Right lung (tissue), 5 donors: ENCODE data around the gene B3GAT1. TPM values are rescaled to one million over a fixed set of nuclear protein-coding genes. Genes with fewer than 3 reads are reported as not detected.
"Not testable (repeated sequence)": the region's sequence is repeated elsewhere in the genome, so short reads cannot be mapped to it uniquely, and the experiment has no call there.

Source experiments
- DNase-seq, 2 donors: peaks; one replicate each; pipeline ENCODE4 v3.0.0-alpha.2; 2013
- polyA plus RNA-seq, 5 donors: library from polyadenylated mRNA; unstranded; fragments of 120-200 nt; gene quantifications; one replicate each; pipeline versions ENCODE4 v1.2.1 to v1.2.3, GENCODE V29; 2013; ENCODE audit warnings: inconsistent platforms in 1 of 5, low replicate concordance in 1 of 5; ENCODE audit not compliant: insufficient read length in 5 of 5, insufficient read depth in 1 of 5

Gene B3GAT1
- polyA plus RNA-seq, 5 donors: 0.35 to 0.56 (median 0.42) TPM

- no peak for DNase-seq
Measured at GRCh38 chr11:134355656-134356055, 56.4 kb downstream of the B3GAT1 start.

GRCh38 chr11:134355136-134355535 is 56.9 kb downstream of the B3GAT1 start:
- no peak for DNase-seq

- DNase-seq: no peak
Measured at GRCh38 chr11:134352111-134352510, 59.9 kb downstream of the B3GAT1 start.

GRCh38 chr11:134350381-134350780 is 61.7 kb downstream of the B3GAT1 start:
- DNase-seq: no peak

- no peak for DNase-seq
Measured at GRCh38 chr11:134349802-134350355, 62.2 kb downstream of the B3GAT1 start.

- no peak for DNase-seq
Measured at GRCh38 chr11:134349109-134349801, 62.8 kb downstream of the B3GAT1 start.

GRCh38 chr11:134347441-134347840 is 64.6 kb downstream of the B3GAT1 start:
- no peak for DNase-seq

GRCh38 chr11:134346976-134347350 is 65.1 kb downstream of the B3GAT1 start:
- no peak for DNase-seq

GRCh38 chr11:134346101-134346975 is 65.7 kb downstream of the B3GAT1 start:
- DNase-seq: no peak

- DNase-seq: no peak
Measured at GRCh38 chr11:134345237-134345550, 66.8 kb downstream of the B3GAT1 start.

GRCh38 chr11:134344497-134345236 is 67.4 kb downstream of the B3GAT1 start:
- DNase-seq: not testable (repeated sequence)

- DNase-seq: no peak
Measured at GRCh38 chr11:134343646-134344045, 68.4 kb downstream of the B3GAT1 start.

- no peak for DNase-seq
Measured at GRCh38 chr11:134342572-134343340, 69.3 kb downstream of the B3GAT1 start.

GRCh38 chr11:134341805-134342571 is 70.1 kb downstream of the B3GAT1 start:
- no peak for DNase-seq

GRCh38 chr11:134340354-134340964 is 71.6 kb downstream of the B3GAT1 start:
- DNase-seq: no peak

GRCh38 chr11:134339756-134340155 is 72.3 kb downstream of the B3GAT1 start:
- no peak for DNase-seq

- DNase-seq: no peak
Measured at GRCh38 chr11:134338654-134339053, 73.4 kb downstream of the B3GAT1 start.

- no peak for DNase-seq
Measured at GRCh38 chr11:134338068-134338467, 74.0 kb downstream of the B3GAT1 start.

- no peak for DNase-seq
Measured at GRCh38 chr11:134337051-134337450, 75.0 kb downstream of the B3GAT1 start.
